Measurements from ENCODE around the gene SLC25A10.
"Not testable (repeated sequence)": the region's sequence is repeated elsewhere in the genome, so short reads cannot be mapped to it uniquely, and the experiment has no call there.

The SLC25A10 gene

GRCh38 chr17:81738801-81739393, 26.8 kb downstream of the SLC25A10 start:
- ChIA-PET POLR2A (interaction anchor here (0.9 to 1.3 kb wide), 2 partner anchors 128 to 131 kb away, joined by 3 to 4 read pairs; no protein-coding TSS in a partner anchor), CTCF (no interaction called here)
- TF ChIP-seq TARDBP (IDR thresholded peaks at IDR 0.05) = no peak
- no peak for TF ChIP-seq FOXK2 (IDR thresholded peaks at IDR 0.05)
- no peak for TF ChIP-seq FOXM1 (IDR thresholded peaks at IDR 0.05; ENCODE audit: borderline replicate concordance)
- DNase-seq (ENCODE audit: extremely low spot score) = no peak

DNA sequence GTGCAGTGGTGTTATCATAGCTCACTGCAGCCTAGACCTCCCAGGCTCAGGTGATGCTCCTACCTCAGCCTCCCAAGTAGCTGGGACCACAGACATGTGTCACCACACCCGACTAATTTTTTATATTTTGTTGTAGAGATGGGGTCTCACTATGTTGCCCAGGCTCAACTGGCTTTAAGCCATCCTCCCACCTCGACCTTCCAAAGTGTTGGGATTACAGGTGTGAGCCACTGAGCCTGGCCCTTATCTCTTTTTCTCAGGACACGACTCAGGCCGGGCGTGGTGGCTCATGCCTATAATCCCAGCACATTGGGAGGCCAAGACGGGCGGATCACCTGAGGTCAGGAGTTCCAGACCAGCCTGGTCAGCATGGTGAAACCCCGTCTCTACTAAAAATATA, 27.5 kb downstream of the SLC25A10 start:
- POLR2A ChIA-PET; DNase-seq (ENCODE audit: extremely low spot score); CTCF ChIA-PET: not testable (repeated sequence)

DNA sequence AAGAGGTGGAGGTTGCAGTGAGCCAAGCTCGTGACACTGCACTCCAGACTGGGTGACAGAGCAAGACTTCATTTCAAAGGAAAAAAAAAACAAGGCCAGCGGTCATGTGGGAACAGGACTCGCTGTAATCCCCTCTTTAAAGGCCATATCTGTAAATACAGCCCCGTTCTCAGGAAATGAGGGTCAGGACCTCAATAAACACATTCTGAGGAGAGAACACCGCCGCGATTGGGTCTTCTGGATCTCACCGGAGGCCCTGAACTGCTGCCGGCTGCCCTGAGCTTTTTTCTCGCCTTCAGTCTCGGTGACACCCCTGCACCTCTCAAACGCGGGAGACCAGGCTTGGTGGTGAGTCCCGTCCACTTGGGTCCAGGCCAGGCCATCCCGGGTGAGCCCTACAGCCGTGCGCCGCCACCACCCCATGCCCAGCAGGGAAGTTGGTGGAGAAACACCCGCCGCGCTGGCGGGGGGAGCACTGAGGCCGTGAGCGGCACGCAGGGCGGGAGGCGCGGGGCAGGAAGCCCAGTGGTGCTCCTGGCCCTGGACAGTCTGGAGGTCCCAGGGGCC, 28.4 kb downstream of the SLC25A10 start:
- POLR2A ChIA-PET = interaction anchor here (1.0 kb wide), 1 partner anchor 93 kb away, joined by 3 read pairs; no protein-coding TSS in a partner anchor
- CTCF ChIA-PET = no interaction called here
- TF ChIP-seq SP1 (IDR thresholded peaks at IDR 0.05) = no peak
- TF ChIP-seq LEF1 (IDR thresholded peaks at IDR 0.05; ENCODE audit: borderline replicate concordance) = no peak
- TF ChIP-seq ARNT (IDR thresholded peaks at IDR 0.05) = no peak
- no peak for TF ChIP-seq BHLHE40 (IDR thresholded peaks at IDR 0.05; ENCODE audit: borderline replicate concordance)
- no peak for TF ChIP-seq FOXA1 (IDR thresholded peaks at IDR 0.05)
- TF ChIP-seq FOXM1 (IDR thresholded peaks at IDR 0.05; ENCODE audit: borderline replicate concordance) = no peak
- no peak for TF ChIP-seq NFRKB (IDR thresholded peaks at IDR 0.05)
- TF ChIP-seq HDGF (IDR thresholded peaks at IDR 0.05; ENCODE audit: borderline replicate concordance) = no peak
- TF ChIP-seq CTBP1 (IDR thresholded peaks at IDR 0.05; ENCODE audit: borderline replicate concordance) = no peak
- no peak for TF ChIP-seq ELF4 (IDR thresholded peaks at IDR 0.05)
- TF ChIP-seq PKNOX1 (IDR thresholded peaks at IDR 0.05) = no peak
- no peak for DNase-seq (ENCODE audit: extremely low spot score)

GRCh38 chr17:81741049-81741593, 29.0 kb downstream of the SLC25A10 start:
- CTCF ChIA-PET = no interaction called here
- POLR2A ChIA-PET = interaction anchor here (1.0 kb wide), 1 partner anchor 93 kb away, joined by 3 read pairs; no protein-coding TSS in a partner anchor
- DNase-seq (ENCODE audit: extremely low spot score) = no peak
- no peak for TF ChIP-seq SUZ12 (IDR thresholded peaks at IDR 0.05)
- TF ChIP-seq BHLHE40 (IDR thresholded peaks at IDR 0.05; ENCODE audit: borderline replicate concordance) = no peak
- no peak for TF ChIP-seq ZNF384 (IDR thresholded peaks at IDR 0.05)
- no peak for TF ChIP-seq ELF4 (IDR thresholded peaks at IDR 0.05)
- TF ChIP-seq PKNOX1 (IDR thresholded peaks at IDR 0.05) = no peak
- no peak for TF ChIP-seq NFRKB (IDR thresholded peaks at IDR 0.05)
- TF ChIP-seq CTBP1 (IDR thresholded peaks at IDR 0.05; ENCODE audit: borderline replicate concordance) = no peak
- TF ChIP-seq ARNT (IDR thresholded peaks at IDR 0.05) = no peak
- no peak for TF ChIP-seq FOXM1 (IDR thresholded peaks at IDR 0.05; ENCODE audit: borderline replicate concordance)
- TF ChIP-seq LEF1 (IDR thresholded peaks at IDR 0.05; ENCODE audit: borderline replicate concordance) = no peak
- no peak for TF ChIP-seq FOXA1 (IDR thresholded peaks at IDR 0.05)
- TF ChIP-seq L3MBTL2 (conservative IDR thresholded peaks at IDR 0.05) = no peak
- no peak for TF ChIP-seq TARDBP (IDR thresholded peaks at IDR 0.05)
- TF ChIP-seq FOXK2 (IDR thresholded peaks at IDR 0.05) = no peak
- TF ChIP-seq SP1 (IDR thresholded peaks at IDR 0.05) = no peak

GRCh38 chr17:81741594-81742452, 29.7 kb downstream of the SLC25A10 start:
- no peak for DNase-seq (ENCODE audit: extremely low spot score)
- ChIA-PET CTCF (no interaction called here), POLR2A (interaction anchor here (1.0 kb wide), 1 partner anchor 92 kb away, joined by 3 read pairs; no protein-coding TSS in a partner anchor)
- TF ChIP-seq CTBP1 (IDR thresholded peaks at IDR 0.05; ENCODE audit: borderline replicate concordance) = no peak
- TF ChIP-seq TARDBP (IDR thresholded peaks at IDR 0.05) = no peak
- TF ChIP-seq PKNOX1 (IDR thresholded peaks at IDR 0.05) = no peak
- TF ChIP-seq ARNT (IDR thresholded peaks at IDR 0.05) = no peak
- TF ChIP-seq ELF4 (IDR thresholded peaks at IDR 0.05) = no peak
- TF ChIP-seq SP1 (IDR thresholded peaks at IDR 0.05) = no peak
- TF ChIP-seq FOXM1 (IDR thresholded peaks at IDR 0.05; ENCODE audit: borderline replicate concordance) = no peak
- TF ChIP-seq FOXK2 (IDR thresholded peaks at IDR 0.05) = no peak
- no peak for TF ChIP-seq HDGF (IDR thresholded peaks at IDR 0.05; ENCODE audit: borderline replicate concordance)
- TF ChIP-seq FOXA1 (IDR thresholded peaks at IDR 0.05) = no peak
- no peak for TF ChIP-seq NFRKB (IDR thresholded peaks at IDR 0.05)
- no peak for TF ChIP-seq ZNF384 (IDR thresholded peaks at IDR 0.05)
- no peak for TF ChIP-seq L3MBTL2 (conservative IDR thresholded peaks at IDR 0.05)
- TF ChIP-seq LEF1 (IDR thresholded peaks at IDR 0.05; ENCODE audit: borderline replicate concordance) = no peak
- TF ChIP-seq BHLHE40 (IDR thresholded peaks at IDR 0.05; ENCODE audit: borderline replicate concordance) = no peak
- no peak for TF ChIP-seq SUZ12 (IDR thresholded peaks at IDR 0.05)
